ENCODE data around the gene CACNA1I.

The CACNA1I gene

DNA sequence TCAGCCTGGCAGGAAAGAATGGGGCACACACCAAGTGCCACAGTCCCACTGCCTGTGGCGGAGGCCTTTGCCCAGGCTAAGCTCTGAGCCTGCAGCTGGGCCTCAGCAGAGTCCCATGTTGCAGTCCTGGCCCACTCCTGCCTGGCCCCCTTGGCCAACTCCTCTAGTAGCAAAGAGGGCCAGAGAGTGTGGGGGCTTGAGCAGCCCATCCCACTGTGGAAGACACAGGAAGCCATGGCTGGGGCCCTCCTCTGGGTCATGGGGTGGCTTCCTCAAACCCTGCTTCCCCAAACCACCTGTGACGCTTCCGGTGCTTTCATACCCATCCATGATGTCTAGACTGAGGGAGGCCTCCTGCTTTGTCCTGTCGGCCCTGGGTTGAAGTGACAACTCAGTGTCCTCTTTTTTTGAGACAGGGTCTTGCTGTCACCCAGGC lies 43.8 kb upstream of the CACNA1I start:
- TF ChIP-seq, protein P1, sequence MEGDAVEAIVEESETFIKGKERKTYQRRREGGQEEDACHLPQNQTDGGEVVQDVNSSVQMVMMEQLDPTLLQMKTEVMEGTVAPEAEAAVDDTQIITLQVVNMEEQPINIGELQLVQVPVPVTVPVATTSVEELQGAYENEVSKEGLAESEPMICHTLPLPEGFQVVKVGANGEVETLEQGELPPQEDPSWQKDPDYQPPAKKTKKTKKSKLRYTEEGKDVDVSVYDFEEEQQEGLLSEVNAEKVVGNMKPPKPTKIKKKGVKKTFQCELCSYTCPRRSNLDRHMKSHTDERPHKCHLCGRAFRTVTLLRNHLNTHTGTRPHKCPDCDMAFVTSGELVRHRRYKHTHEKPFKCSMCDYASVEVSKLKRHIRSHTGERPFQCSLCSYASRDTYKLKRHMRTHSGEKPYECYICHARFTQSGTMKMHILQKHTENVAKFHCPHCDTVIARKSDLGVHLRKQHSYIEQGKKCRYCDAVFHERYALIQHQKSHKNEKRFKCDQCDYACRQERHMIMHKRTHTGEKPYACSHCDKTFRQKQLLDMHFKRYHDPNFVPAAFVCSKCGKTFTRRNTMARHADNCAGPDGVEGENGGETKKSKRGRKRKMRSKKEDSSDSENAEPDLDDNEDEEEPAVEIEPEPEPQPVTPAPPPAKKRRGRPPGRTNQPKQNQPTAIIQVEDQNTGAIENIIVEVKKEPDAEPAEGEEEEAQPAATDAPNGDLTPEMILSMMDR (IDR thresholded peaks at IDR 0.05; ENCODE audit: insufficient read depth, low read depth, low read length, missing control alignments) = no peak
- DNase-seq (ENCODE audit: low read depth) = no peak
- no peak overlapping the region for H3K4me3 ChIP-seq (ENCODE audit: low read length)

DNA sequence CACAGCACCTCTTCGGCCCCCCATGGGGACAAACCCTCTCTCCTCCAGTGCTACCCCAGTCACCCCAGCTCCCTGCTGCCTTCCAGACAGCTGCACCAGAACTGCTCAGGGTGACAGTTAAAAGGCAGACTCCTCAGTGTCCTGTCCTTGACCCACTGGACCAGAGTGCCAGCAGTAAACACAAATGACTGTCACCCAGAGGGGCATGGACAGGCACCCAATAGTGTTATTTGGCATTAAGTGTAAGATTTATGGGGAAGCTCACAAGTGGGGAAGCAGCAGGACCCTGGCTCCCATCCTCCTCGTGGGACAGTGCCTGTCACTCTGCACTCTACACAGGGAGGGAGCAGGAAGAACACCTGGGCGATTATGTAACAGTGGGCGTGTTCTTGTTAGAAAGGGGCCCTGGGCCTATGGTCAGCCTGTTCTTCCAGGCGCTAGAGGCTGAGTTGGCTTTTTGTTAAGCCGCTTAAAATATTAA lies 43.0 kb upstream of the CACNA1I start:
- H3K4me3 ChIP-seq (ENCODE audit: low read length) = no peak overlapping the region
- peak; percentile 81 for DNase-seq (ENCODE audit: low read depth)
- TF ChIP-seq, protein P1 (IDR thresholded peaks at IDR 0.05; ENCODE audit: insufficient read depth, low read depth, low read length, missing control alignments) = no peak

DNA sequence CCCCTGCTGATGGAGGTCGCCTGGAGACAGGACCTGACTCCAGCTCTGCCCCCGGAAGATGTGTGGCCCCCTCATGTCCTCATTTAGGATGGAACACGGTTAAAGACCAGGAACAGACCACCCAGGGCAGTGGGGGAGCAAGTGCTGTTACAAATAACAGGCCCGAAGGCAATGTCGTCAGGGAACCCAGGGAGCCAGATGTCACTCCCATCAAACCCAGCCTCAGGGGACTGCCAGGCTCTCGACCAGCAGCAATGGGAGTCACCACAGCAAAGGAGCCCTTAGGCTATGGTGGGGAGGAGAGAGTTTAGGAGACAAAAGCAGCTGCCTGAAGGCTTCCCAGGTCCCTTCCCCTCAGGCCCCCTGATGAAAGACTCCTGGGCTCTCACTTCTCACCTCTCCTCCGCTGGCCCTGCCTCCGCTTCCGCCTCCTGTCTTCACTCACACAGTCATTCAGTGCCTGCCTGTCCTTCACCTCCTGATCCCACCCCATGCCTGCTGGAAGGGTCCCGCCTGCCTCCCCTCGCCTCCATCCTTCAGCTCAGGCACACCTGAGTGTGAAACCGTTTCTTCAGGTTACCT lies 42.4 kb upstream of the CACNA1I start:
- TF ChIP-seq, protein P1 (IDR thresholded peaks at IDR 0.05; ENCODE audit: insufficient read depth, low read depth, low read length, missing control alignments) = no peak
- H3K4me3 ChIP-seq (ENCODE audit: low read length) = no peak overlapping the region
- no peak for DNase-seq (ENCODE audit: low read depth)

DNA sequence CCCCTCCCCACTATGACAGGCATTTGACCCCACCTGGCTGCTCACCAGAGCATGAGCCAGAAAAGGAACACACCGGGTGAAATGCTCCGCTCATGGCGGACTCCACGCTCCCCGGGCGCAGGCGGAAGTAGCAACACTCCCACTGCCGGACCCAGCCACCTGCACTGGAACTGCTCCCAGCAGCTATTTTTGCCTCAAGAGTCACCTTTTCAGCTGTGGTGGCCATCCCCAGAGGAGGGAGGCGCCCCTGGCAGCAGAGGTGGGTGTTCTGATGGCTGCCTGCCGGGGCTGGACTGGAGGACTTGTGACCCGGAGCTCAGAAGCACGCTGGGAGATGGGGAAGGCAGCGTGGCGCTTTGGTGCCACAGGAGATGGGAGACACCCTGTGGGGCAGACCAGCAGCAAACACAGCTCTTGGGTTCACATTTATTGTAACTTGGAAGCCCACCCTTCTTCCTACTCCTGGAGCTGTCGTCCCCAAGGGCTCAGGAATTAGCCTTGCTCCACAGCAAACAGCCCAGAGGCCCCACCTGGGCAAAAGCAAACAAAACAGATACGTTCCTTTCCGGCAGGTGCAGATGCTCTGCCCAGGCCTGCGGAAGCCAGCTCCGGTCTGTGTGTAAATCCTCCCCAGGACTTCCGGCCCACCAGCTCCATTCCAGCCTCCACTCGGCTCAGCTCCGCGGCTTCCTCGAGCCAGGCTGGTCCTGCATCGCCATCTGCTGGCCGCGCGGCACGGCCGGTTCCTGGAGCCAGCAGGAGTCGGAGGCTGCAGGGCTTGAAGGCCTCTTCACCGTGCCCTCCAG lies 41.7 kb upstream of the CACNA1I start:
- H3K4me3 ChIP-seq (ENCODE audit: low read length) = no peak overlapping the region
- TF ChIP-seq, protein P1 (IDR thresholded peaks at IDR 0.05; ENCODE audit: insufficient read depth, low read depth, low read length, missing control alignments) = peak; percentile 98
- DNase-seq (ENCODE audit: low read depth) = peak; percentile 97

DNA sequence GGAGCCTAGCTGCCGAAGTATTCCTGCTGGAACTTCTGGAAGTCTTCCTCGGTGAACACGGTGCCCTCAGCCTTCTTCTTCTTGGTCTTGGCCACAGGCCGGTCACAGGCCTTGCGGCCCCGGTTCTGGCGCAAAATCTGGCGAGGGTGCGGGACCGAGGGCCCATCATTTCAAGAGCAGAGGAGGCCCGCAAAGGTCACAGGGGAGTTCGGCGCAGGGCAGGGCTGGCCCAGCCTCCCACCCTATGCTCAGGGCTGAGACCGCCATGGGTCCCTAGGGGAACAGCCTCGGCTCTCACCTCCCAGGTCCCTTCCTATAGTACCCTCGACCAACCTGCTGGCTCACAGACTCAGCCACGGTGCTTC lies 41.1 kb upstream of the CACNA1I start:
- TF ChIP-seq, protein P1 (IDR thresholded peaks at IDR 0.05; ENCODE audit: insufficient read depth, low read depth, low read length, missing control alignments) = no peak
- DNase-seq (ENCODE audit: low read depth) = no peak
- H3K4me3 ChIP-seq (ENCODE audit: low read length) = no peak overlapping the region

DNA sequence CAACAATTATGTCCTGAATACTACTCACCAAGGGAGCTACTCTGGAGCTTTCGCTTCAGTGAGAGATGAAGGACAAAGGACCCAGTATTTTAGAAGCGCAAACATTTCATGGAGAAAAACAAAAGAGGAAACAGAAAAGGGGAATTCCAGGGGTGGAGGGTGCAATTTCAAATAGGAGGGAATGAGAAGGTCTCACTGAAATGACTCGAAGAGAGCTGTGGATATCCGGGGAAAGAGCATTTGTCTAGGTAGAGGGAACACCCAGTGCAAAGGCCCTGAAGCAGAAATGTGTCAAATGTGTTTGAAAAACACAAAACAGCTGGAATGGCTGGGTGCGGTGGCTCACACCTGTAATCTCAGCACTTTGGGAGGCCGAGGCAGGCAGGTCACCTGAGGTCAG lies 40.4 kb upstream of the CACNA1I start:
- no peak for DNase-seq (ENCODE audit: low read depth)
- TF ChIP-seq, protein P1 (IDR thresholded peaks at IDR 0.05; ENCODE audit: insufficient read depth, low read depth, low read length, missing control alignments) = no peak
- no peak overlapping the region for H3K4me3 ChIP-seq (ENCODE audit: low read length)

Data from epithelial cell of esophagus (primary cell).